Nephron (organoid): ENCODE measurements around the gene C2CD5.

ENCODE experiments used
- H3K27ac Mint-ChIP-seq, 3 experiments: 2 replicates each; pipeline ENCODE4 v1.8.0; 2020; ENCODE audit warnings: mixed read lengths in 3 of 3, mild to moderate bottlenecking in 2 of 3, moderate library complexity in 1 of 3
- H3K27me3 Mint-ChIP-seq: 2 replicates; pipeline ENCODE4 v1.8.0; 2021; ENCODE audit warnings: low read depth, mild to moderate bottlenecking, moderate library complexity, mixed read lengths
- H3K36me3 Mint-ChIP-seq: 2 replicates; pipeline ENCODE4 v1.8.0; 2020; ENCODE audit warnings: low read depth, mixed read lengths
- H3K4me1 Mint-ChIP-seq: 2 replicates; pipeline ENCODE4 v1.8.0; 2020; ENCODE audit warnings: mixed read lengths
- H3K4me3 Mint-ChIP-seq, 3 experiments: 2 replicates each; pipeline ENCODE4 v1.8.0; 2020; ENCODE audit warnings: mild to moderate bottlenecking in 3 of 3, mixed read lengths in 3 of 3, moderate library complexity in 2 of 3
- H3K9me3 Mint-ChIP-seq: 2 replicates; pipeline ENCODE4 v1.8.0; 2020; ENCODE audit warnings: mixed read lengths
- CTCF ChIP-seq, 3 experiments: fragments of 200-600 bp; sonication (generic); IDR thresholded peaks; one replicate each; pipeline ENCODE4 v1.5.0; 2021; ENCODE audit warnings: antibody characterized with exemption in 3 of 3; ENCODE audit not compliant: unreplicated experiment in 3 of 3

C2CD5 gene

GRCh38 chr12:22407397-22407796, 136.9 kb downstream of the C2CD5 start:
- no peaks in the 10 kb centered on the region for H3K36me3 Mint-ChIP-seq

GRCh38 chr12:22406627-22407026, 137.7 kb downstream of the C2CD5 start:
- Mint-ChIP-seq H3K4me1 (peaks cover 11% of the 10 kb centered on the region), H3K27me3 (no peaks in the 10 kb centered on the region), H3K9me3 (peaks cover 8% of the 10 kb centered on the region), H3K4me3 (no peak overlapping the region), H3K36me3 (no peaks in the 10 kb centered on the region), H3K27ac (no peak overlapping the region)
- no peak for TF ChIP-seq CTCF (IDR thresholded peaks at IDR 0.05; ENCODE audit: unreplicated experiment in 3 of 3)

More at GRCh38 chr12:22407397-22407796, 136.9 kb downstream of the C2CD5 start:
- H3K27ac Mint-ChIP-seq = no peak overlapping the region
- H3K4me1 Mint-ChIP-seq = peaks cover 11% of the 10 kb centered on the region
- H3K4me3 Mint-ChIP-seq = no peak overlapping the region
- H3K27me3 Mint-ChIP-seq = no peaks in the 10 kb centered on the region
- TF ChIP-seq CTCF (IDR thresholded peaks at IDR 0.05; ENCODE audit: unreplicated experiment in 3 of 3) = no peak
- H3K9me3 Mint-ChIP-seq = peaks cover 8% of the 10 kb centered on the region

DNA sequence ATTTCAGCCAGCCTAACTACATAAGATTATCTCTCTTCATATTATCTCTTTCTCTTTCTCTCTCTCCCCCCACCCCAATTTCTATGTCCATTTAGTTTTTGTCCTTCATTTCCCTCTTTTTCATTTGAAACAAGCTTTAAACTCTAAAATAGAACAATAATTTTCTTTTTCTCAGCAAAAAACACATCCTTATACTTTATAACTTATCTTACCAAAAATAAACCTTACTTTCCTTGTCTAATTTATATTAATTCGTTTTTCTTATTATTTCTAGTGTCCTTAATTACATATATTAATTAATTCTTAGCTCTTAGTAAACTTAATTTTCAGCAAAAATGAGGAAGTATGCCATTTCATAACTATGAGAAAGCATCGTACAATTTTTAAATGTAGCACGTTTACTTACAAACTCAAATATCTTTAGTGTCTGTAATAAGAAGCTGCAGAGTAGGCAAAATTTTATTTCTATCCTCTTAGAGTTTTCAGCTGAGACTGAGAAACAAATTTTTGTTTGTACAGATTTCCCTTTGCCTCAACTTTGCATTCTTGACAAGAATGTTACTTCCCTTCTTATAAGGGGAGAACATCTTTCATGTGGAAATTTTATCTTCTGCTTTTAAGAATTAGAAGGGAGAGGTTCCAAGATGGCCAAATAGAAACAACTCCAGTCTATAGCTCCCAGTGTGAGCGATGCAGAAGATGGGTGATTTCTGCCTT, 144.7 kb downstream of the C2CD5 start:
- H3K4me1 Mint-ChIP-seq = no peaks in the 10 kb centered on the region
- H3K27ac Mint-ChIP-seq = no peak overlapping the region
- peaks cover 22% of the 10 kb centered on the region for H3K9me3 Mint-ChIP-seq
- H3K27me3 Mint-ChIP-seq = no peaks in the 10 kb centered on the region
- no peak for TF ChIP-seq CTCF (IDR thresholded peaks at IDR 0.05; ENCODE audit: unreplicated experiment in 3 of 3)
- no peak overlapping the region for H3K4me3 Mint-ChIP-seq
- H3K36me3 Mint-ChIP-seq = no peaks in the 10 kb centered on the region
